ENCODE measurements around the gene IGFL3.

GRCh38 chr19:46088101-46088500, 36.4 kb downstream of the IGFL3 start:
- TF ChIP-seq CTCF (conservative IDR thresholded peaks at IDR 0.05 in 1 of 2, IDR thresholded peaks at IDR 0.05 in 1 of 2; ENCODE audit: extremely low read depth in 1 of 2, insufficient read depth in 1 of 2, low read depth in 1 of 2, low read length in 2 of 2) (no peak), EZH2 (IDR thresholded peaks at IDR 0.05; ENCODE audit: borderline replicate concordance, low read length) (no peak)
